Stimulated activated CD4-positive, alpha-beta T cell treated with anti-CD3 and anti-CD28 coated beads, Interleukin-4, amount 100 ng/mL, for 24 hours (primary cell): ENCODE results near the gene FYCO1.
A peak's percentile ranks its signal among the peaks of the same experiment; 100 is the strongest.

ENCODE experiments used
- DNase-seq: peaks from one replicate; pipeline ENCODE4 v3.0.0-alpha.2; 2020

FYCO1 gene

GRCh38 chr3:45909542-45909941 lies 86.1 kb downstream of the FYCO1 start:
- no peak for DNase-seq

- no peak for DNase-seq
Measured at GRCh38 chr3:45908761-45909160, 86.9 kb downstream of the FYCO1 start.

GRCh38 chr3:45907769-45908705 lies 87.6 kb downstream of the FYCO1 start:
- DNase-seq = peak; percentile 9

GRCh38 chr3:45906681-45907407 lies 88.8 kb downstream of the FYCO1 start:
- DNase-seq = no peak

- DNase-seq = no peak
Measured at GRCh38 chr3:45905755-45906154, 89.9 kb downstream of the FYCO1 start.

- no peak for DNase-seq
Measured at GRCh38 chr3:45904931-45905330, 90.7 kb downstream of the FYCO1 start.

- no peak for DNase-seq
Measured at GRCh38 chr3:45896956-45897355, 98.7 kb downstream of the FYCO1 start.

- DNase-seq = no peak
Measured at GRCh38 chr3:45895686-45896468, 99.7 kb downstream of the FYCO1 start.

- no peak for DNase-seq
Measured at GRCh38 chr3:45894015-45894414, 101.6 kb downstream of the FYCO1 start.

GRCh38 chr3:45892161-45892560 lies 103.5 kb downstream of the FYCO1 start:
- no peak for DNase-seq

- DNase-seq = no peak
Measured at GRCh38 chr3:45890405-45890804, 105.2 kb downstream of the FYCO1 start.

GRCh38 chr3:45889337-45889736 lies 106.3 kb downstream of the FYCO1 start:
- no peak for DNase-seq

- no peak for DNase-seq
Measured at GRCh38 chr3:45887759-45888511, 107.7 kb downstream of the FYCO1 start.

- no peak for DNase-seq
Measured at GRCh38 chr3:45887285-45887684, 108.3 kb downstream of the FYCO1 start.

- no peak for DNase-seq
Measured at GRCh38 chr3:45885979-45886705, 109.5 kb downstream of the FYCO1 start, which contains the start of gene CCR9. Gene CCR9 (plus strand): TSS chr3:45886543. CDS start chr3:45894934, 8,391 bp downstream.

GRCh38 chr3:45884368-45885201 lies 111.0 kb downstream of the FYCO1 start:
- peak; percentile 29 for DNase-seq

- peak; percentile 61 for DNase-seq
Measured at GRCh38 chr3:45881078-45882022, 114.3 kb downstream of the FYCO1 start.

- DNase-seq = no peak
Measured at GRCh38 chr3:45880725-45881077, 114.9 kb downstream of the FYCO1 start.

- no peak for DNase-seq
Measured at GRCh38 chr3:45878124-45878523, 117.5 kb downstream of the FYCO1 start.
